ENCODE results near the gene PDGFRB. TPM values are rescaled to one million over a fixed set of nuclear protein-coding genes. Genes with fewer than 3 reads are reported as not detected.

Gene PDGFRB
- polyA plus RNA-seq, 1 donor from 2014 or later = not detected

DNA sequence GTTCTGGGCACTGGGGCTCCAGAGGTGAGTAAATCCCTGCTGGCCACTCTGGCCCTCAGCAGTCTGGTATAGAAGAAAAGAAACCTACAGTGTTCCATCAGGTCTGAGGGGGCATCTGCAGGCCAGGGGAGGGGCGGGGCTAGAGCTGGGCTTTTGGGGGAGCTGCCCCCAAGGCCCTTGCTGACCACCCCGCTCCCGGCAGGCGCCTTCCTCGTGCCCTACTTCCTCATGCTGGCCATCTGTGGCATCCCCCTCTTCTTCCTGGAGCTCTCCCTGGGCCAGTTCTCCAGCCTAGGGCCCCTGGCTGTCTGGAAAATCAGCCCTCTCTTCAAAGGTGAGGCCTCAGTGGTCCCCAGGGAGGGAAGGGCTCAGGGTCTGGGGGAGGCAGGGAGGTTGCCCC, 40.9 kb upstream of the PDGFRB start:
- Histone ChIP-seq H4K20me1 (ENCODE audit: insufficient read depth) (no peaks in the 10 kb centered on the region), H3K4me2 (ENCODE audit: low read length) (no peak overlapping the region), H3K9me3 (ENCODE audit: low read length) (no peaks in the 10 kb centered on the region), H3K27ac (ENCODE audit: low read length) (no peak overlapping the region), H3K36me3 (ENCODE audit: insufficient read depth, low read length) (no peaks in the 10 kb centered on the region), H3K79me2 (replicated peaks; ENCODE audit: insufficient read depth, low read length) (no peaks in the 10 kb centered on the region), H3K9me2 (ENCODE audit: insufficient read depth, low read length) (no peaks in the 10 kb centered on the region), H3K4me3 (ENCODE audit: low read length) (no peak overlapping the region), H3K9ac (ENCODE audit: low read length) (no peak overlapping the region), H3K27me3 (ENCODE audit: insufficient read depth, low read depth, low read length) (no peaks in the 10 kb centered on the region), H2AFZ (ENCODE audit: low read depth, low read length) (no peak overlapping the region), H3F3A (ENCODE audit: insufficient read depth, low read length, poor library complexity, severe bottlenecking) (no peaks in the 10 kb centered on the region)
- TF ChIP-seq RAD21 (conservative IDR thresholded peaks at IDR 0.05) (no peak), EZH2 (IDR thresholded peaks at IDR 0.05; ENCODE audit: borderline replicate concordance, insufficient read depth, low read length, poor library complexity, severe bottlenecking) (no peak), TAF1 (IDR thresholded peaks at IDR 0.05; ENCODE audit: low read depth) (no peak), POLR2AphosphoS5 (IDR thresholded peaks at IDR 0.05) (no peak), REST (IDR thresholded peaks at IDR 0.05; ENCODE audit: borderline replicate concordance) (no peak), MXI1 (conservative IDR thresholded peaks at IDR 0.05; ENCODE audit: poor library complexity, severe bottlenecking) (no peak), EP300 (conservative IDR thresholded peaks at IDR 0.05; ENCODE audit: poor library complexity, severe bottlenecking) (no peak), SMC3 (conservative IDR thresholded peaks at IDR 0.05; ENCODE audit: poor library complexity) (no peak)
- TF ChIP-seq, protein P1, sequence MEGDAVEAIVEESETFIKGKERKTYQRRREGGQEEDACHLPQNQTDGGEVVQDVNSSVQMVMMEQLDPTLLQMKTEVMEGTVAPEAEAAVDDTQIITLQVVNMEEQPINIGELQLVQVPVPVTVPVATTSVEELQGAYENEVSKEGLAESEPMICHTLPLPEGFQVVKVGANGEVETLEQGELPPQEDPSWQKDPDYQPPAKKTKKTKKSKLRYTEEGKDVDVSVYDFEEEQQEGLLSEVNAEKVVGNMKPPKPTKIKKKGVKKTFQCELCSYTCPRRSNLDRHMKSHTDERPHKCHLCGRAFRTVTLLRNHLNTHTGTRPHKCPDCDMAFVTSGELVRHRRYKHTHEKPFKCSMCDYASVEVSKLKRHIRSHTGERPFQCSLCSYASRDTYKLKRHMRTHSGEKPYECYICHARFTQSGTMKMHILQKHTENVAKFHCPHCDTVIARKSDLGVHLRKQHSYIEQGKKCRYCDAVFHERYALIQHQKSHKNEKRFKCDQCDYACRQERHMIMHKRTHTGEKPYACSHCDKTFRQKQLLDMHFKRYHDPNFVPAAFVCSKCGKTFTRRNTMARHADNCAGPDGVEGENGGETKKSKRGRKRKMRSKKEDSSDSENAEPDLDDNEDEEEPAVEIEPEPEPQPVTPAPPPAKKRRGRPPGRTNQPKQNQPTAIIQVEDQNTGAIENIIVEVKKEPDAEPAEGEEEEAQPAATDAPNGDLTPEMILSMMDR (IDR thresholded peaks at IDR 0.05; ENCODE audit: poor library complexity, severe bottlenecking) = no peak

DNA sequence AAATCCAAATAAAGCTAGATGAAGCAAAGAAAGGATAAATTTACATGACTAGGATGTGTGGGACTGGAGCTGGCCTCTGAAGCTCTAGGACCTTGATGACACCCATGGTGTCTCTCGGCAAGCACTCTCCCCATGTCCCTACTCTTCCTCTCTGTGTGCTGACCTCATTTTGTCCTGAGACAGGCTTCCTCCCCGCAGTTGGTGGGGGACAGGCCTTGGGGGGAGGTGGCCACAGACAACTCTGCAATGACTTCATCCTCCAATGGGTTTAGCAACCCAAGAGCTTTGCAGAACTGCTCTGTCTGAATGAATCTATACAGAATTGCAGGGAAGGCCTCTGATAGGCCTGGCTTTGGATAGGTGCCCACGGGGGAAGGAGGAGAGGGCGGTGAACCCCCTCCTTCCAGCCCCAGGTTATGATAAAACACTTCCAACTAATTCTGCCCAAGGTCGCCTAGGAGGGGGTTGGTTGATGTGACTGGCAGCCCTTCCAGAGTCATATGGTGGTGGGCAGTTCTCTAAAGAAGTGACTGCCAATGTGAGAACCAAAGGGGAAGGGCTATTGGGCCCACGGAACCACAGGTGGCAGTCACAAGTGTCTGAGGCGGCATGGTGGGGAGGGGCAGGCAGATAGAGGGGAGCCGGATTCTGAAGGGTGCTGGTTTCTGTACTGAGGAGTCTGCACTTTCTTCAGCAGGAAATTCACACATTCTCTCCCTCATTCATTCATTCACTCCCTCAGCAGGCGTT, 40.3 kb upstream of the PDGFRB start:
- H3K4me2 ChIP-seq (ENCODE audit: low read length) = no peak overlapping the region
- no peaks in the 10 kb centered on the region for H3K36me3 ChIP-seq (ENCODE audit: insufficient read depth, low read length)
- no peaks in the 10 kb centered on the region for H3K9me3 ChIP-seq (ENCODE audit: low read length)
- H3K9ac ChIP-seq (ENCODE audit: low read length) = no peak overlapping the region
- H2AFZ ChIP-seq (ENCODE audit: low read depth, low read length) = no peak overlapping the region
- no peaks in the 10 kb centered on the region for H3F3A ChIP-seq (ENCODE audit: insufficient read depth, low read length, poor library complexity, severe bottlenecking)
- H4K20me1 ChIP-seq (ENCODE audit: insufficient read depth) = no peaks in the 10 kb centered on the region
- no peak overlapping the region for H3K27ac ChIP-seq (ENCODE audit: low read length)
- TF ChIP-seq MXI1 (conservative IDR thresholded peaks at IDR 0.05; ENCODE audit: poor library complexity, severe bottlenecking) (no peak), EP300 (conservative IDR thresholded peaks at IDR 0.05; ENCODE audit: poor library complexity, severe bottlenecking) (no peak), SMC3 (conservative IDR thresholded peaks at IDR 0.05; ENCODE audit: poor library complexity) (no peak), REST (IDR thresholded peaks at IDR 0.05; ENCODE audit: borderline replicate concordance) (no peak), RAD21 (conservative IDR thresholded peaks at IDR 0.05) (no peak), POLR2AphosphoS5 (IDR thresholded peaks at IDR 0.05) (no peak), EZH2 (IDR thresholded peaks at IDR 0.05; ENCODE audit: borderline replicate concordance, insufficient read depth, low read length, poor library complexity, severe bottlenecking) (no peak), TAF1 (IDR thresholded peaks at IDR 0.05; ENCODE audit: low read depth) (no peak)
- TF ChIP-seq, protein P1 (IDR thresholded peaks at IDR 0.05; ENCODE audit: poor library complexity, severe bottlenecking) = no peak
- peaks cover 3% of the 10 kb centered on the region for H3K27me3 ChIP-seq (ENCODE audit: insufficient read depth, low read depth, low read length)
- H3K79me2 ChIP-seq (replicated peaks; ENCODE audit: insufficient read depth, low read length) = no peaks in the 10 kb centered on the region
- no peak overlapping the region for H3K4me3 ChIP-seq (ENCODE audit: low read length)
- no peaks in the 10 kb centered on the region for H3K9me2 ChIP-seq (ENCODE audit: insufficient read depth, low read length)

Measured in neural cell (in vitro differentiated cells).